Measurements from ENCODE around the gene SLC11A2. TPM values are rescaled to one million over a fixed set of nuclear protein-coding genes. Genes with fewer than 3 reads are reported as not detected.
A peak's percentile ranks its signal among the peaks of the same experiment; 100 is the strongest.

The SLC11A2 gene
- total RNA-seq (26.9 TPM), polyA plus RNA-seq (30.0 TPM)
- long read RNA-seq, donor 1, result 0 reads
- long read RNA-seq, donor 2, result 0 reads
- long read RNA-seq, donor 3, full-length matches to known transcripts, result 4 of 4 reads
- long read RNA-seq, donor 3, partial matches to known transcripts, result 0 of 4 reads
- long read RNA-seq, donor 3, other reads (novel, unspliced or antisense), result 0 of 4 reads
- long read RNA-seq, donor 4, full-length matches to known transcripts, result 3 of 3 reads
- long read RNA-seq, donor 4, partial matches to known transcripts, result 0 of 3 reads
- long read RNA-seq, donor 4, other reads (novel, unspliced or antisense), result 0 of 3 reads
- long read RNA-seq, donor 5, partial matches to known transcripts, result 0 of 5 reads
- long read RNA-seq, donor 5, other reads (novel, unspliced or antisense), result 0 of 5 reads
- long read RNA-seq, donor 6, partial matches to known transcripts, result 0 of 3 reads
- long read RNA-seq, donor 6, other reads (novel, unspliced or antisense), result 0 of 3 reads
- long read RNA-seq, donor 7, full-length matches to known transcripts, result 2 of 7 reads
- long read RNA-seq, donor 7, partial matches to known transcripts, result 5 of 7 reads
- long read RNA-seq, donor 7, other reads (novel, unspliced or antisense), result 0 of 7 reads
- long read RNA-seq, donor 8, full-length matches to known transcripts, result 2 of 2 reads
- long read RNA-seq, donor 8, partial matches to known transcripts, result 0 of 2 reads
- long read RNA-seq, donor 8, other reads (novel, unspliced or antisense), result 0 of 2 reads
- long read RNA-seq, donor 9, full-length matches to known transcripts, result 7 of 18 reads
- long read RNA-seq, donor 9, partial matches to known transcripts, result 11 of 18 reads
- long read RNA-seq, donor 9, other reads (novel, unspliced or antisense), result 0 of 18 reads
- long read RNA-seq, donor 10, full-length matches to known transcripts, result 5 of 5 reads
- long read RNA-seq, donor 10, partial matches to known transcripts, result 0 of 5 reads
- long read RNA-seq, donor 10, other reads (novel, unspliced or antisense), result 0 of 5 reads

GRCh38 chr12:51025836-51026638, at the start of gene SLC11A2:
Gene SLC11A2 (minus strand): TSS chr12:51026384. CDS start chr12:51010728, 15,656 bp downstream.
- H3K27ac ChIP-seq (ENCODE audit: low read depth in 1 of 2, low read length in 1 of 2), result peak within 1 kb of the TSS; percentile 99
- under 1% methylated on average over 74 of the region's 74 CpGs for WGBS
- DNase-seq (ENCODE audit: low read depth in 6 of 9, low spot score in 9 of 9), result peak; percentile 70 to 95 (median 87)
- peaks cover 28 to 56% of the 10 kb centered on the region in 2 donors for H3K4me1 ChIP-seq (ENCODE audit: control insufficient read depth in 2 of 2, insufficient read depth in 2 of 2, low read length in 2 of 2)
- H3K36me3 ChIP-seq (ENCODE audit: control insufficient read depth in 2 of 2, insufficient read depth in 2 of 2, low read length in 1 of 2), result peaks cover 0 to 6% of the 10 kb centered on the region in 2 donors
- no peaks in the 10 kb centered on the region for H3K9me3 ChIP-seq (ENCODE audit: control insufficient read depth in 2 of 2, insufficient read depth in 1 of 2, low read length in 1 of 2)
- no peaks in the 10 kb centered on the region for H3K27me3 ChIP-seq (ENCODE audit: control insufficient read depth in 2 of 2, insufficient read depth in 1 of 2, low read length in 1 of 2)
- peak within 1 kb of the TSS; percentile 87 to 92 for H3K4me3 ChIP-seq (ENCODE audit: low read length in 2 of 2)

GRCh38 chr12:51075390-51075789, 49.2 kb upstream of the SLC11A2 start:
- H3K36me3 ChIP-seq (ENCODE audit: control insufficient read depth in 2 of 2, insufficient read depth in 2 of 2, low read length in 1 of 2), result peaks cover 39 to 47% of the 10 kb centered on the region in 2 donors
- WGBS, result 97% methylated on average over 5 of the region's 5 CpGs
- no peak overlapping the region for H3K4me3 ChIP-seq (ENCODE audit: low read length in 2 of 2)
- DNase-seq (ENCODE audit: low read depth in 6 of 9, low spot score in 9 of 9), result no peak
- peaks cover 17 to 23% of the 10 kb centered on the region in 2 donors for H3K4me1 ChIP-seq (ENCODE audit: control insufficient read depth in 2 of 2, insufficient read depth in 2 of 2, low read length in 2 of 2)
- no peaks in the 10 kb centered on the region for H3K9me3 ChIP-seq (ENCODE audit: control insufficient read depth in 2 of 2, insufficient read depth in 1 of 2, low read length in 1 of 2)
- H3K27me3 ChIP-seq (ENCODE audit: control insufficient read depth in 2 of 2, insufficient read depth in 1 of 2, low read length in 1 of 2), result no peaks in the 10 kb centered on the region
- no peak overlapping the region for H3K27ac ChIP-seq (ENCODE audit: low read depth in 1 of 2, low read length in 1 of 2)

- Histone ChIP-seq H3K27ac (ENCODE audit: low read depth in 1 of 2, low read length in 1 of 2) (no peak overlapping the region), H3K27me3 (ENCODE audit: control insufficient read depth in 2 of 2, insufficient read depth in 1 of 2, low read length in 1 of 2) (no peaks in the 10 kb centered on the region), H3K4me3 (ENCODE audit: low read length in 2 of 2) (no peak overlapping the region), H3K4me1 (ENCODE audit: control insufficient read depth in 2 of 2, insufficient read depth in 2 of 2, low read length in 2 of 2) (peaks cover 12 to 14% of the 10 kb centered on the region in 2 donors), H3K36me3 (ENCODE audit: control insufficient read depth in 2 of 2, insufficient read depth in 2 of 2, low read length in 1 of 2) (peaks cover 66 to 74% of the 10 kb centered on the region in 2 donors), H3K9me3 (ENCODE audit: control insufficient read depth in 2 of 2, insufficient read depth in 1 of 2, low read length in 1 of 2) (no peaks in the 10 kb centered on the region)
- WGBS, result 99% methylated on average over 2 of the region's 2 CpGs
- DNase-seq (ENCODE audit: low read depth in 6 of 9, low spot score in 9 of 9), result no peak
These were observed 45.5 kb upstream of the SLC11A2 start for GRCh38 chr12:51071663-51072062.

DNA sequence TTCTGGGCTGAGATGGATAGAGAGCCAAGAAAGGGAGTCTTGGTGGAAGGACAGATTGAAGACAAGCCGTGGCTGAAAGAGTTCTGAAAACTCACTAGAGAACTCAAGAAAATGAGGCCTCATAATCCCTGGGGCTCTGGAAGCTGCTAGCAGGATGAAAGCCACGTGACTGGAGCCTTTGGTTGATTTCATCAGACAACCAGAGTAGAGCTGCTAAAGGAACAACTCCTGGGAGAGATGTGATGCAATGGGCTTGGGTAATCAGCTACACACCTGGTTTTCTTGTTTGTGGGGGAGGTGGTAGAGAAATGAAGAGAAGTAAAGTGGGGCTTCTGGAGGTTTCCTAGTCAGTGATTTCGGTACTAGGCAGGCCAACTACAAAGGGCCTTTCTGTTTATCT, 43.8 kb upstream of the SLC11A2 start:
- Histone ChIP-seq H3K36me3 (ENCODE audit: control insufficient read depth in 2 of 2, insufficient read depth in 2 of 2, low read length in 1 of 2) (peaks cover 68 to 73% of the 10 kb centered on the region in 2 donors), H3K4me1 (ENCODE audit: control insufficient read depth in 2 of 2, insufficient read depth in 2 of 2, low read length in 2 of 2) (no peaks in the 10 kb centered on the region), H3K27ac (ENCODE audit: low read depth in 1 of 2, low read length in 1 of 2) (no peak overlapping the region), H3K27me3 (ENCODE audit: control insufficient read depth in 2 of 2, insufficient read depth in 1 of 2, low read length in 1 of 2) (no peaks in the 10 kb centered on the region), H3K4me3 (ENCODE audit: low read length in 2 of 2) (no peak overlapping the region), H3K9me3 (ENCODE audit: control insufficient read depth in 2 of 2, insufficient read depth in 1 of 2, low read length in 1 of 2) (no peaks in the 10 kb centered on the region)
- DNase-seq (ENCODE audit: low read depth in 6 of 9, low spot score in 9 of 9), result no peak
- 94% methylated on average over 3 of the region's 3 CpGs for WGBS

- DNase-seq (ENCODE audit: low read depth in 6 of 9, low spot score in 9 of 9), result no peak
- Histone ChIP-seq H3K9me3 (ENCODE audit: control insufficient read depth in 2 of 2, insufficient read depth in 1 of 2, low read length in 1 of 2) (no peaks in the 10 kb centered on the region), H3K27ac (ENCODE audit: low read depth in 1 of 2, low read length in 1 of 2) (no peak overlapping the region), H3K4me1 (ENCODE audit: control insufficient read depth in 2 of 2, insufficient read depth in 2 of 2, low read length in 2 of 2) (no peaks in the 10 kb centered on the region), H3K27me3 (ENCODE audit: control insufficient read depth in 2 of 2, insufficient read depth in 1 of 2, low read length in 1 of 2) (no peaks in the 10 kb centered on the region), H3K4me3 (ENCODE audit: low read length in 2 of 2) (no peak overlapping the region), H3K36me3 (ENCODE audit: control insufficient read depth in 2 of 2, insufficient read depth in 2 of 2, low read length in 1 of 2) (peaks cover 74 to 79% of the 10 kb centered on the region in 2 donors)
- 89% methylated on average over 7 of the region's 7 CpGs for WGBS
These were observed 41.6 kb upstream of the SLC11A2 start for GRCh38 chr12:51067771-51068170.

DNA sequence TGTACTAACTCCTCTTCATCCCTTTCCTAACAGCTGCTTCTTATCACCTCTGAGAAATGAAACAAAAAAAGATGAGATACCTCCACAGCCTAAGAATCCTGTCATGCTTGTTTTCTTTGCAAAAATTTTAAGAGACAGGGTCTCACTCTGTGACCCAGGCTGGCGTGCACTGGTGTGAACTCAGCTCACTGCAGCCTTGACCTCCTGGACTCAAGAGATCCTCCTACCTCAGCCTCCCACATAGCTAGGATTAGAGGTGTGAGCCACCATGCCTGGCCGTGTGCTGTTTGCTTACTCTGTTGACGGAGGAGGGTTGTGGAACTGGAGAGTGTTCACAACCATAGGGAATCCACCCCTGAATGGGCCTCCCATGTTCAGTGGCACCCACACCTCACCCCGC, 41.0 kb upstream of the SLC11A2 start:
- peaks cover 74 to 80% of the 10 kb centered on the region in 2 donors for H3K36me3 ChIP-seq (ENCODE audit: control insufficient read depth in 2 of 2, insufficient read depth in 2 of 2, low read length in 1 of 2)
- no peaks in the 10 kb centered on the region for H3K4me1 ChIP-seq (ENCODE audit: control insufficient read depth in 2 of 2, insufficient read depth in 2 of 2, low read length in 2 of 2)
- 98% methylated on average over 4 of the region's 4 CpGs for WGBS
- H3K9me3 ChIP-seq (ENCODE audit: control insufficient read depth in 2 of 2, insufficient read depth in 1 of 2, low read length in 1 of 2), result no peaks in the 10 kb centered on the region
- no peak overlapping the region for H3K4me3 ChIP-seq (ENCODE audit: low read length in 2 of 2)
- no peaks in the 10 kb centered on the region for H3K27me3 ChIP-seq (ENCODE audit: control insufficient read depth in 2 of 2, insufficient read depth in 1 of 2, low read length in 1 of 2)
- H3K27ac ChIP-seq (ENCODE audit: low read depth in 1 of 2, low read length in 1 of 2), result no peak overlapping the region
- DNase-seq (ENCODE audit: low read depth in 6 of 9, low spot score in 9 of 9), result no peak

DNA sequence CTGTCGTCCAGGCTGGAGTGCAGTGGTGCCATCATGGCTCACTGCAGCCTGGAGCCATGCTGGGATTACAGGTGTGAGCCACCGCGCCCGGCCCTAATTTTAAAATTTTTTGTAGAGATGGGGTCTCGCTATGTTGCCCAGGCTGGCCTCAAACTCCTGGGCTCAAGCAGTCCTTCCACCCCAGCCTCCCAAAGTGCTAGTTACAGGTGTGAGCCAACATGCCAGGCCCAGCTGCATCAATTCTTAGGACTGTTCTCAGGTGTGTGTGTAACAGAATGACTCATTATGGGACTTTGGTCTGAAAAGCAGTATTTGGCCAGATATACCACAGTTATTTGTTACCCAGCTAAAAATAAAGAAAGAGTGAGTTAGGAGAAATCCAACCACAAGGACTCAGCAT, 39.3 kb upstream of the SLC11A2 start:
- H3K4me3 ChIP-seq (ENCODE audit: low read length in 2 of 2), result no peak overlapping the region
- H3K27ac ChIP-seq (ENCODE audit: low read depth in 1 of 2, low read length in 1 of 2), result no peak overlapping the region
- H3K36me3 ChIP-seq (ENCODE audit: control insufficient read depth in 2 of 2, insufficient read depth in 2 of 2, low read length in 1 of 2), result peaks cover 68 to 79% of the 10 kb centered on the region in 2 donors
- WGBS, result 96% methylated on average over 5 of the region's 5 CpGs
- H3K27me3 ChIP-seq (ENCODE audit: control insufficient read depth in 2 of 2, insufficient read depth in 1 of 2, low read length in 1 of 2), result no peaks in the 10 kb centered on the region
- no peak for DNase-seq (ENCODE audit: low read depth in 6 of 9, low spot score in 9 of 9)
- no peaks in the 10 kb centered on the region for H3K4me1 ChIP-seq (ENCODE audit: control insufficient read depth in 2 of 2, insufficient read depth in 2 of 2, low read length in 2 of 2)
- no peaks in the 10 kb centered on the region for H3K9me3 ChIP-seq (ENCODE audit: control insufficient read depth in 2 of 2, insufficient read depth in 1 of 2, low read length in 1 of 2)

DNA sequence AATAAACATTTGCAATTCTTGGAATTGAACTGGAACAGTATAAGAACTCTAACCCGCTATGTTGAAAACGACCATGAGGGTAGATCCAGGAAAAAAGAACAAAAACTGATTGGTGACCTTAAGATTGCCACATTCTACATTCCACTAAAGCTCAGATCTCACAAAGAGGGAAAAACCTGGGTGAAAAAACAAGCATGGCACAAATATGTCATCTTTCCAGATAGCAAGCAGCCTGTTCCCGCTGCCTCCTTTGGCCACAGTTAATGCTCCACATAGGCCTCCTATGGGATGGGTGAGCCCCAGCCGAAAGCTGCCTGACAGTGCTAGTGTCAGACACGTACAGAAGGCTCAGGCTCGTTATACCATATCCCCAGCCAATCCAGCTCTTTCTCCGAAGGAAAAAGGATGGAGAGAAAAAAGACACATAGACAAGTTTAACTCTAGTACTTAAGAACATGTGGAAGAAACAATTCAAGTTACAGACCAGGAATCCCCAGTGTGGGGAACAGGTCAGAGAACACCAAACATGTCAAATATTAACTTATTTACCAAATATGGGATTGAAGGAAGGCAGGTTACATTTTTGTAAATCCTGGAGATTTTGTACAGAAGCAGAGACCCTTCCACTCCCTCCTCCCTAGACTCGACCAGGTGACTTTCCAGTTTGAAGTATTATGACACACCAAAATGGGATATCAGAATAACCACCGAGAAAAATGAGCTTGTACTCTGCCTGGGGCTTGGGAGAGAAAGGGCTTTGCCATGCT, 36.6 kb upstream of the SLC11A2 start:
- no peak overlapping the region for H3K27ac ChIP-seq (ENCODE audit: low read depth in 1 of 2, low read length in 1 of 2)
- H3K4me1 ChIP-seq (ENCODE audit: control insufficient read depth in 2 of 2, insufficient read depth in 2 of 2, low read length in 2 of 2), result no peaks in the 10 kb centered on the region
- WGBS, result 95% methylated on average over 9 of the region's 9 CpGs
- H3K9me3 ChIP-seq (ENCODE audit: control insufficient read depth in 2 of 2, insufficient read depth in 1 of 2, low read length in 1 of 2), result no peaks in the 10 kb centered on the region
- no peak overlapping the region for H3K4me3 ChIP-seq (ENCODE audit: low read length in 2 of 2)
- peaks cover 72 to 88% of the 10 kb centered on the region in 2 donors for H3K36me3 ChIP-seq (ENCODE audit: control insufficient read depth in 2 of 2, insufficient read depth in 2 of 2, low read length in 1 of 2)
- DNase-seq (ENCODE audit: low read depth in 6 of 9, low spot score in 9 of 9), result no peak
- H3K27me3 ChIP-seq (ENCODE audit: control insufficient read depth in 2 of 2, insufficient read depth in 1 of 2, low read length in 1 of 2), result no peaks in the 10 kb centered on the region

All from thymus (tissue), 14 donors.